K562 (cell line): ENCODE results near the gene MPIG6B. TPM values are rescaled to one million over a fixed set of nuclear protein-coding genes. Genes with fewer than 3 reads are reported as not detected.

ENCODE experiments used
- ATAC-seq: fragments of 200-7000 bp; cut with Tn5 transposase; 3 replicates; pipeline ENCODE4 v1.9.1; 2020; ENCODE audit warnings: moderate library complexity
- BruUV-seq: library from RNA; stranded (reverse); fragments of 400-500 nt; replicated peaks from 2 replicates; lab custom pipeline; 2021; lab: Mats Ljungman, UMichigan
- CTCF ChIA-PET: fragments of 300-600 bp; formaldehyde crosslinking; extraction: SDS; loops from one replicate; lab custom pipeline; 2021; ENCODE audit warnings: low intra/inter-chr PET ratio; lab: Yijun Ruan, JAX
- POLR2A ChIA-PET: fragments of 300-600, 350-650 bp; sonication (Branson Sonifier 250); formaldehyde crosslinking; extraction: SDS; loops from one replicate; lab custom pipeline; 2021; ENCODE audit warnings: antibody characterized with exemption, inconsistent platforms; lab: Yijun Ruan, JAX
- DNase-seq, 4 experiments: peaks; one replicate each; pipeline versions ENCODE4 v3.0.0 to v3.0.0-alpha.2; 2011 to 2018; ENCODE audit warnings: low spot score in 3 of 4, mixed read lengths in 3 of 4; ENCODE audit errors: extremely low read depth in 1 of 4
- FAIRE-seq: peaks from 2 replicates; lab custom pipeline; 2011; peaks lifted over from hg19 to GRCh38; lab: Jason Lieb, UNC
- H2AFZ ChIP-seq: 2 replicates; pipeline ENCODE4 v1.6.0; 2011; ENCODE audit warnings: low read depth, low read length, control low read depth, inconsistent platforms
- H3K27ac ChIP-seq: fragments of 200-600 bp; 3 replicates; pipeline ENCODE4 v1.8.0; 2011; ENCODE audit warnings: low read depth, mild to moderate bottlenecking, control low read depth, inconsistent platforms, low read length, moderate library complexity, mixed read lengths; ENCODE audit errors: extremely low read depth
- H3K27me3 ChIP-seq, 2 experiments: fragments of 300-600 bp in 1 of 2; 2 replicates in 1 of 2; 3 replicates in 1 of 2; pipeline versions ENCODE4 v1.6.0 to v1.8.0; 2011; ENCODE audit warnings: inconsistent platforms in 2 of 2, low read length in 2 of 2, mild to moderate bottlenecking in 1 of 2, mixed read lengths in 1 of 2, moderate library complexity in 1 of 2; ENCODE audit not compliant: control insufficient read depth in 2 of 2, insufficient read depth in 2 of 2
- H3K36me3 ChIP-seq: fragments of 300-600 bp; 3 replicates; pipeline ENCODE4 v1.8.0; 2011; ENCODE audit warnings: mild to moderate bottlenecking, low read length, inconsistent platforms; ENCODE audit not compliant: control insufficient read depth, insufficient read depth
- H3K4me1 ChIP-seq, 2 experiments: fragments of 200-600 bp in 1 of 2; replicated peaks in 1 of 2; 2 replicates in 1 of 2; 3 replicates in 1 of 2; pipeline versions ENCODE4 v1.5.1 to v1.8.0; 2011; ENCODE audit warnings: inconsistent platforms in 2 of 2, low read length in 2 of 2, mild to moderate bottlenecking in 1 of 2, mixed read lengths in 1 of 2, moderate library complexity in 1 of 2; ENCODE audit not compliant: control insufficient read depth in 2 of 2, insufficient read depth in 2 of 2
- H3K4me2 ChIP-seq: 2 replicates; pipeline ENCODE4 v1.6.1; 2011; ENCODE audit warnings: low read length, control low read depth, inconsistent platforms, mixed read lengths; ENCODE audit not compliant: insufficient read depth
- H3K4me3 ChIP-seq: fragments of 200-600 bp; sonication (generic), shearing (Covaris generic); 2 replicates; pipeline ENCODE4 v1.5.1; 2016; ENCODE audit warnings: control low read depth, inconsistent platforms
- H3K79me2 ChIP-seq: fragments of 200-600 bp; 3 replicates; pipeline ENCODE4 v1.8.0; 2011; ENCODE audit warnings: low read length, inconsistent platforms; ENCODE audit not compliant: control insufficient read depth, insufficient read depth
- H3K9ac ChIP-seq, 2 experiments: 2 replicates each; pipeline versions ENCODE4 v1.6.0 to v1.6.1; 2011; ENCODE audit warnings: low read depth in 2 of 2, low read length in 2 of 2, control low read depth in 1 of 2, inconsistent platforms in 1 of 2, mild to moderate bottlenecking in 1 of 2, mixed read lengths in 1 of 2; ENCODE audit not compliant: insufficient read depth in 1 of 2
- H3K9me1 ChIP-seq: one replicate; pipeline ENCODE4 v1.6.0; 2011; ENCODE audit warnings: inconsistent platforms, mild to moderate bottlenecking, low read length, moderate library complexity; ENCODE audit not compliant: control insufficient read depth, insufficient read depth
- H3K9me3 ChIP-seq: replicated peaks from 2 replicates; pipeline ENCODE4 v1.5.1; 2011; ENCODE audit warnings: low read depth, low read length, inconsistent platforms; ENCODE audit not compliant: control insufficient read depth, insufficient read depth
- H4K20me1 ChIP-seq: replicated peaks from 2 replicates; pipeline ENCODE4 v1.6.1; 2011; ENCODE audit warnings: low read length, inconsistent platforms, mixed read lengths; ENCODE audit not compliant: control insufficient read depth, insufficient read depth
- CEBPB ChIP-seq: fragments of 450-650 bp; IDR thresholded peaks from 2 replicates; pipeline ENCODE4 v1.6.1; 2016; ENCODE audit warnings: missing genetic modification characterization, missing compliant biosample characterization
- RB1 ChIP-seq: fragments of 450-650 bp; IDR thresholded peaks from 2 replicates; pipeline ENCODE4 v1.6.1; 2017; ENCODE audit warnings: low read depth, mild to moderate bottlenecking
- WGBS: fragments of 100-300 bp; shearing (Covaris generic); methylation state at CpG from one replicate; pipeline ENCODE4 v1.1.6; 2016; ENCODE audit warnings: low coverage, mixed read lengths; ENCODE audit not compliant: insufficient coverage; ENCODE audit errors: missing lambda C conversion rate; 5-methylcytosine and 5-hydroxymethylcytosine counted together
- in situ Hi-C: fragments of 300-500 bp; cut with MboI; formaldehyde crosslinking; loops from 4 replicates; pipeline ENCODE4 v1.15.0; 2018; ENCODE audit warnings: inconsistent platforms, mixed read lengths
- intact Hi-C: fragments of 100-400 bp; cut with micrococcal nuclease; formaldehyde crosslinking; loops from 2 replicates; pipeline ENCODE4 v1.14.2; 2022
- polyA plus RNA-seq, 8 experiments: library from polyadenylated mRNA; depleted of rRNA in 4 of 8; stranded (reverse) in 5 of 8; unstranded in 3 of 8; fragments of >200 nt; fragmentation: Nextera tagmentation in 2 of 8; fragmentation: Illumina TruSeq in 1 of 8; extraction: Ambion mirVana in 2 of 8; extraction: Trizol in 1 of 8; gene quantifications; 2 replicates each; pipeline versions ENCODE4 v1.2.1 to v1.2.3, GENCODE V29; 2011 to 2014; ENCODE audit warnings: inconsistent platforms in 1 of 8, missing spikeins in 1 of 8
- total RNA-seq, 7 experiments: library from RNA; depleted of rRNA in 6 of 7; stranded (reverse); fragments of >200 nt in 6 of 7; fragmentation: Illumina TruSeq in 2 of 7; extraction: Trizol in 2 of 7; gene quantifications; 2 replicates each; pipeline versions ENCODE4 v1.2.1 to v1.2.3, GENCODE V29; 2011 to 2021; ENCODE audit warnings: low replicate concordance in 1 of 7
- TF ChIP-seq, protein P1 (sequence below): fragments of 450-650 bp; IDR thresholded peaks from 2 replicates; pipeline ENCODE4 v1.6.1; 2016
- TF ChIP-seq, protein P2 (sequence below), 2 experiments: fragments of 250-450 bp in 1 of 2; fragments of 450-650 bp in 1 of 2; sonication (Bioruptor Pico) in 1 of 2; IDR thresholded peaks; 2 replicates each; pipeline versions ENCODE4 v1.6.1 to v1.8.0; 2016 to 2021; ENCODE audit warnings: mild to moderate bottlenecking in 2 of 2, moderate library complexity in 2 of 2, missing compliant biosample characterization in 1 of 2, missing genetic modification characterization in 1 of 2

The MPIG6B gene
- total and polyA plus RNA-seq, 9 of the 15 experiments (the other 6 are each of a cell fraction or from before 2014, with no cell fraction given): 0.11 to 1.2 (median 0.28) TPM; not detected in 1

DNA sequence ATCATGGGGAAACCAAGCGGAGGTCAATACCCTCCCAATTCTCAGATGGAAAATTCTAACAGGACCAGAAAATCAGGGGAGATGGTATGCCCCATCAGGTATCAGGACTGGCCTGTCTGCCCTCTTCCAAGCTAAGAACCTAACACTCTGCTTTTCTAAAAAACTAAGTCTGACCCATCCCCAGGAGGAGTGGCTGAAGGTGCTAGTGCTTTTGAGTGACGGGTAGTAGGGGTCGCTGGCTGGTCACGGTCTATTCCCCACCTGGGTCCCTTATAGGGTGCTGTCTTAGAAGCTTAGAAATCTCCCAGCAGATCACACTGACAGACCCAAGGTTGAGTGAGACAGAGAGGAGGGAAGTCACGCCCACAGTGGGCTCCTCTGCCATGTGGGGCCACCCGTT lies 29.6 kb upstream of the MPIG6B start:
- BruUV-seq: no TSS peak
- no peak overlapping the region for H3K4me2 ChIP-seq
- intact Hi-C loops (no loop called here), in situ Hi-C loops (no loop called here)
- ATAC-seq (no peak), DNase-seq (no peak), FAIRE-seq (no peak)
- TF ChIP-seq CEBPB (tag): no peak
- TF ChIP-seq, protein P1, sequence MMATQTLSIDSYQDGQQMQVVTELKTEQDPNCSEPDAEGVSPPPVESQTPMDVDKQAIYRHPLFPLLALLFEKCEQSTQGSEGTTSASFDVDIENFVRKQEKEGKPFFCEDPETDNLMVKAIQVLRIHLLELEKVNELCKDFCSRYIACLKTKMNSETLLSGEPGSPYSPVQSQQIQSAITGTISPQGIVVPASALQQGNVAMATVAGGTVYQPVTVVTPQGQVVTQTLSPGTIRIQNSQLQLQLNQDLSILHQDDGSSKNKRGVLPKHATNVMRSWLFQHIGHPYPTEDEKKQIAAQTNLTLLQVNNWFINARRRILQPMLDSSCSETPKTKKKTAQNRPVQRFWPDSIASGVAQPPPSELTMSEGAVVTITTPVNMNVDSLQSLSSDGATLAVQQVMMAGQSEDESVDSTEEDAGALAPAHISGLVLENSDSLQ: peak; percentile 80
- TF ChIP-seq, protein P2, sequence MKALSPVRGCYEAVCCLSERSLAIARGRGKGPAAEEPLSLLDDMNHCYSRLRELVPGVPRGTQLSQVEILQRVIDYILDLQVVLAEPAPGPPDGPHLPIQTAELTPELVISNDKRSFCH (CRISPR knock-in tag; IDR thresholded peaks at IDR 0.05): 0 out of 2 replicates have a peak, but pooled peaks have one; percentile 67
- TF ChIP-seq, protein P2 (tag; IDR thresholded peaks at IDR 0.05): no peak
- TF ChIP-seq RB1: 0 out of 2 replicates have a peak, but pooled peaks have one; percentile 10
- H3K27me3 ChIP-seq: no peaks in the 10 kb centered on the region
- peaks cover 9% of the 10 kb centered on the region; the same call in 2 of the 3 replicates for H3K79me2 ChIP-seq
- H3K4me1 ChIP-seq: peaks cover 38 to 40% of the 10 kb centered on the region in 2 experiments
- 67% methylated on average over 6 of the region's 6 CpGs for WGBS
- no peak overlapping the region for H2AFZ ChIP-seq
- ChIA-PET POLR2A (interaction anchor here (0.8 to 7.1 kb wide), 15 partner anchors 9 to 163 kb away, joined by 3 to 158 read pairs (median 7); partner anchors contain the start of genes ABHD16A, CLIC1, DDAH2 and GPANK1), CTCF (no interaction called here)
- no peak overlapping the region for H3K4me3 ChIP-seq
- H3K9ac ChIP-seq: peak overlapping the region in 1 of 2 experiments; percentile 59; a peak in 2 of 4 replicates
- H3K9me1 ChIP-seq: peaks cover 5% of the 10 kb centered on the region
- H3K36me3 ChIP-seq: peaks cover 87% of the 10 kb centered on the region
- H4K20me1 ChIP-seq: no peaks in the 10 kb centered on the region
- no peaks in the 10 kb centered on the region for H3K9me3 ChIP-seq
- no peak overlapping the region for H3K27ac ChIP-seq
